A549 (cell line): ENCODE data around the gene IQCE. TPM values are rescaled to one million over a fixed set of nuclear protein-coding genes. Genes with fewer than 3 reads are reported as not detected.
"Not testable (repeated sequence)": the region's sequence is repeated elsewhere in the genome, so short reads cannot be mapped to it uniquely, and the experiment has no call there.

Experiments
- ATAC-seq, 2 experiments: fragments of 200-7000 bp in 1 of 2; fragments of >200 bp in 1 of 2; cut with Nextera tagmentation in 1 of 2; cut with Tn5 transposase in 1 of 2; 3 replicates each; pipeline versions ENCODE4 v1.8.0 to v1.9.1; 2018 to 2020; ENCODE audit warnings: mild to moderate bottlenecking in 1 of 2, moderate library complexity in 1 of 2
- CTCF ChIA-PET: fragments of 300-600 bp; sonication (Branson Sonifier 250); formaldehyde crosslinking; extraction: SDS; loops from one replicate; lab custom pipeline; 2021; ENCODE audit warnings: antibody characterized with exemption, inconsistent platforms; lab: Yijun Ruan, JAX
- POLR2A ChIA-PET: fragments of 350-600 bp; formaldehyde crosslinking; extraction: SDS; loops from one replicate; lab custom pipeline; 2021; ENCODE audit warnings: antibody characterized with exemption, inconsistent platforms; lab: Yijun Ruan, JAX
- DNase-seq, 2 experiments: peaks; one replicate each; pipeline versions ENCODE4 v3.0.0 to v3.0.0-alpha.2; 2011 to 2016; ENCODE audit warnings: low read depth in 1 of 2, low spot score in 1 of 2
- FAIRE-seq: peaks from 2 replicates; lab custom pipeline; 2011; peaks lifted over from hg19 to GRCh38; lab: Jason Lieb, UNC
- H3K27ac ChIP-seq, 2 experiments: fragments of >200 bp; sonication (Bioruptor Twin); formaldehyde crosslinking; 3 replicates each; pipeline ENCODE4 v1.5.1; 2016 to 2017
- H3K4me1 ChIP-seq: fragments of >200 bp; sonication (Bioruptor Twin); formaldehyde crosslinking; 3 replicates; pipeline ENCODE4 v1.6.1; 2016
- H3K4me2 ChIP-seq: fragments of >200 bp; sonication (Bioruptor Twin); formaldehyde crosslinking; 3 replicates; pipeline ENCODE4 v1.6.1; 2016
- H3K4me3 ChIP-seq: fragments of >200 bp; sonication (Bioruptor Twin); formaldehyde crosslinking; 3 replicates; pipeline ENCODE4 v1.5.1; 2016
- H3K9me3 ChIP-seq: fragments of >200 bp; sonication (Bioruptor Twin); formaldehyde crosslinking; 3 replicates; pipeline ENCODE4 v1.6.1; 2016
- BHLHE40 ChIP-seq: IDR thresholded peaks from 2 replicates; pipeline ENCODE4 v1.6.1; 2012; ENCODE audit warnings: low read depth, low read length, inconsistent platforms
- CBX2 ChIP-seq: fragments of 200-600 bp; sonication (generic); IDR thresholded peaks from 2 replicates; pipeline ENCODE4 v1.6.1; 2016; ENCODE audit warnings: low read depth, mild to moderate bottlenecking, borderline replicate concordance
- CHD2 ChIP-seq: fragments of 150-350 bp; IDR thresholded peaks from 2 replicates; pipeline ENCODE4 v1.6.1; 2014; ENCODE audit warnings: low read length; ENCODE audit not compliant: partially characterized antibody
- CHD4 ChIP-seq: fragments of 200-600 bp; sonication (generic); IDR thresholded peaks from 2 replicates; pipeline ENCODE4 v1.6.1; 2016; ENCODE audit warnings: antibody characterized with exemption, mild to moderate bottlenecking, borderline replicate concordance
- E2F6 ChIP-seq: IDR thresholded peaks from 2 replicates; pipeline ENCODE4 v1.6.1; 2012; ENCODE audit warnings: low read depth, borderline replicate concordance
- FOSL2 ChIP-seq, 2 experiments: fragments of 450-650 bp in 1 of 2; fragments of >200 bp in 1 of 2; sonication (Bioruptor Twin) in 1 of 2; formaldehyde crosslinking; IDR thresholded peaks; 2 replicates each; pipeline versions ENCODE4 v1.5.0 to v1.6.1; 2016 to 2020; ENCODE audit warnings: mild to moderate bottlenecking in 1 of 2, moderate library complexity in 1 of 2
- HDAC2 ChIP-seq: fragments of 200-600 bp; sonication (generic); IDR thresholded peaks from 2 replicates; pipeline ENCODE4 v1.6.1; 2016
- HOXA7 ChIP-seq: fragments of 250-450 bp; sonication (Bioruptor Pico); IDR thresholded peaks from 2 replicates; pipeline ENCODE4 v1.5.0; 2020; ENCODE audit warnings: mild to moderate bottlenecking, moderate library complexity
- HOXB5 ChIP-seq: fragments of 250-450 bp; sonication (Bioruptor Pico); IDR thresholded peaks from 2 replicates; pipeline ENCODE4 v1.5.0; 2020; ENCODE audit warnings: mild to moderate bottlenecking, moderate library complexity
- JUN ChIP-seq, 2 experiments: fragments of >200 bp; sonication (Bioruptor Twin); formaldehyde crosslinking; IDR thresholded peaks; 2 replicates in 1 of 2; 3 replicates in 1 of 2; pipeline ENCODE4 v1.6.1; 2016 to 2017
- JUNB ChIP-seq: fragments of >200 bp; sonication (Bioruptor Twin); formaldehyde crosslinking; IDR thresholded peaks from 2 replicates; pipeline ENCODE4 v1.6.1; 2016
- KDM5A ChIP-seq: fragments of 200-600 bp; sonication (generic); IDR thresholded peaks from 2 replicates; pipeline ENCODE4 v1.6.1; 2016; ENCODE audit warnings: antibody characterized with exemption, mild to moderate bottlenecking
- MYC ChIP-seq: IDR thresholded peaks from 2 replicates; pipeline ENCODE4 v1.6.1; 2012; ENCODE audit warnings: mild to moderate bottlenecking, inconsistent platforms, low read length, improper control_type of control experiment, borderline replicate concordance
- NFE2L2 ChIP-seq: fragments of 150-350 bp; conservative IDR thresholded peaks from 2 replicates; pipeline ENCODE4 v1.6.1; 2014; ENCODE audit warnings: low read length
- RAD21 ChIP-seq, 2 experiments: fragments of >200 bp in 1 of 2; sonication (Bioruptor Twin) in 1 of 2; formaldehyde crosslinking in 1 of 2; IDR thresholded peaks in 1 of 2; conservative IDR thresholded peaks in 1 of 2; 2 replicates in 1 of 2; 3 replicates in 1 of 2; pipeline ENCODE4 v1.6.1; 2012 to 2018; ENCODE audit warnings: inconsistent platforms in 1 of 2
- REST ChIP-seq: fragments of 200-600 bp; sonication (generic); IDR thresholded peaks from 2 replicates; pipeline ENCODE4 v1.6.1; 2016; ENCODE audit warnings: antibody characterized with exemption, mild to moderate bottlenecking, moderate library complexity
- RFX5 ChIP-seq: fragments of 450-650 bp; IDR thresholded peaks from 2 replicates; pipeline ENCODE4 v1.7.1; 2014; ENCODE audit warnings: antibody characterized with exemption, mild to moderate bottlenecking, moderate library complexity
- RNF2 ChIP-seq: fragments of 200-600 bp; sonication (generic); IDR thresholded peaks from 2 replicates; pipeline ENCODE4 v1.6.1; 2016; ENCODE audit warnings: low read depth, mild to moderate bottlenecking, antibody characterized with exemption, moderate library complexity, borderline replicate concordance
- SREBF2 ChIP-seq: fragments of 450-650 bp; IDR thresholded peaks from 2 replicates; pipeline ENCODE4 v1.6.1; 2014; ENCODE audit warnings: mild to moderate bottlenecking, moderate library complexity
- TFCP2L1 ChIP-seq: fragments of 250-450 bp; sonication (Bioruptor Pico); IDR thresholded peaks from 2 replicates; pipeline ENCODE4 v1.5.0; 2021; ENCODE audit warnings: mild to moderate bottlenecking
- ZFP36 ChIP-seq: fragments of 450-650 bp; IDR thresholded peaks from 2 replicates; pipeline ENCODE4 v1.6.1; 2014; ENCODE audit warnings: borderline replicate concordance; ENCODE audit not compliant: partially characterized antibody
- ZNF302 ChIP-seq: fragments of 250-450 bp; sonication (Bioruptor Pico); IDR thresholded peaks from 2 replicates; pipeline ENCODE4 v1.9.0; 2021; ENCODE audit warnings: inconsistent platforms, mild to moderate bottlenecking, moderate library complexity
- ZSCAN20 ChIP-seq: fragments of 250-450 bp; sonication (Bioruptor Pico); IDR thresholded peaks from 2 replicates; pipeline ENCODE4 v1.8.0; 2022; ENCODE audit warnings: mild to moderate bottlenecking, moderate library complexity
- WGBS: methylation state at CpG from one replicate; pipeline ENCODE4 v1.1.6; 2017; ENCODE audit errors: missing lambda C conversion rate; 5-methylcytosine and 5-hydroxymethylcytosine counted together
- polyA plus RNA-seq, 4 experiments: library from polyadenylated mRNA; depleted of rRNA in 3 of 4; stranded (reverse); fragments of >200 nt; fragmentation: RNase III in 1 of 4; extraction: RNeasy Plus Mini Kit Qiagen cat#74134 plus additional on column Dnase treatment in 1 of 4; gene quantifications; 2 replicates in 3 of 4; 3 replicates in 1 of 4; pipeline ENCODE4 v1.2.3, GENCODE V29; 2011 to 2017

IQCE gene
- polyA plus RNA-seq, 2 of the 4 experiments (the other 2 are of a cell fraction), result 10.6 to 13.0 TPM

GRCh38 chr7:2530071-2530987, 28.4 kb upstream of the IQCE start:
- ATAC-seq, result peak in 1 of 2 experiments; percentile 5; a peak in 3 of 6 replicates
- CTCF ChIA-PET, result interaction anchor here (1.3 kb wide), 1 partner anchor 60 kb away, joined by 4 read pairs; no protein-coding TSS in a partner anchor

GRCh38 chr7:2530994-2531795, 27.6 kb upstream of the IQCE start:
- Histone ChIP-seq H3K4me1 (peaks cover 50% of the 10 kb centered on the region), H3K27ac (peak overlapping the region; percentile 95 to 96), H3K4me2 (peak overlapping the region; percentile 78; the same call in 2 of the 3 replicates)
- DNase-seq, FAIRE-seq, POLR2A ChIA-PET, H3K4me3 ChIP-seq, H3K9me3 ChIP-seq, ATAC-seq, CTCF ChIA-PET: not testable (repeated sequence)
- WGBS, result 83% methylated on average over 9 of the region's 43 CpGs

More at GRCh38 chr7:2530071-2530987, 28.4 kb upstream of the IQCE start:
- peak overlapping the region; percentile 95 to 96 for H3K27ac ChIP-seq
- peaks cover 58% of the 10 kb centered on the region for H3K4me1 ChIP-seq
- 32% methylated on average over 12 of the region's 16 CpGs for WGBS
- H3K4me3 ChIP-seq, result 0 out of 3 replicates have a peak overlapping the region, but pooled peaks have one; percentile 5
- no peaks in the 10 kb centered on the region for H3K9me3 ChIP-seq
- no peak for FAIRE-seq
- TF ChIP-seq SREBF2 (no peak), CHD2 (no peak), CHD4 (no peak), ZSCAN20 (CRISPR knock-in tag) (no peak), FOSL2 (IDR thresholded peaks at IDR 0.05) (0 out of 2 replicates have a peak, but pooled peaks have one; percentile 31), FOSL2 (CRISPR knock-in tag; IDR thresholded peaks at IDR 0.05) (peak; percentile 57), KDM5A (no peak), HOXA7 (no peak), HOXB5 (no peak), TFCP2L1 (CRISPR knock-in tag) (no peak), ZNF302 (CRISPR knock-in tag) (no peak), BHLHE40 (no peak), RFX5 (no peak), RNF2 (no peak), E2F6 (no peak), REST (no peak), HDAC2 (no peak), JUNB (0 out of 2 replicates have a peak, but pooled peaks have one; percentile 13), MYC (no peak), RAD21 (conservative IDR thresholded peaks at IDR 0.05 in 1 of 2, IDR thresholded peaks at IDR 0.05 in 1 of 2) (no peak), ZFP36 (peak; percentile 87), NFE2L2 (no peak), JUN (IDR thresholded peaks at IDR 0.05) (peak in 1 of 2 experiments; percentile 53; a peak in 3 of 5 replicates), CBX2 (no peak)
- DNase-seq, result no peak
- H3K4me2 ChIP-seq, result peak overlapping the region; percentile 78
- POLR2A ChIA-PET, result no interaction called here

GRCh38 chr7:2531796-2532110, 27.0 kb upstream of the IQCE start:
- H3K27ac ChIP-seq, FAIRE-seq, POLR2A ChIA-PET, H3K4me3 ChIP-seq, ATAC-seq, DNase-seq, CTCF ChIA-PET, H3K4me2 ChIP-seq, H3K9me3 ChIP-seq: not testable (repeated sequence)
- H3K4me1 ChIP-seq, result peaks cover 44% of the 10 kb centered on the region
- no CpG with 5 or more reads among the region's 17 CpGs for WGBS

DNA sequence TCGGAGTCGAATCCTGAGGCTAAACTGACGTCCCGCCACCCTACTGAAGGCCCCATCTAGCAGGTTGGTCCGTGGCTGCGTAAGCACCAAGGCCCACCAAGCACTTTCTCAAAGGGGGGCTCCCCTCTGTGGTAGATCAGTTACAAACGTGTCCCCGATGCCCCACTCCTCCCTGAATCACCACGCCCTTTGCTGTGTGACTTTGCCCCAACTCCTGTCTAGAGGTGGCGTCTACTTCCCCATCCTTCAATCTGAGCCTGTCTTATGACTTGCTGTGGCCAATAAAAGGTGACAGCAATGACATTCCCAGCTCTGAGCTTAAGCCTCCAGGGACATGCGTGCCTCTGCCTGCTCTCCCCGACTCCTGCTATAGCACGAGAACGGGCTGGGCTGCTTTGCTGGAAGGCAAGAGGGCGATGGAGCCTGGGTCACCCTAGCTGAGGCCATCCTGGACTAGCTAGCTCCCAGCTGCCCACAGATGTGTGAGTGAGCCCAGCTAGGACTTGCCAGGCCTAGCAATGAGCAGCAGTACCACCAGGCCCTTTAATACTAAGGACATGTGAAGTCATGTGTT, 26.5 kb upstream of the IQCE start:
- H3K4me2 ChIP-seq, H3K27ac ChIP-seq, FAIRE-seq, POLR2A ChIA-PET, DNase-seq, H3K9me3 ChIP-seq, H3K4me3 ChIP-seq, ATAC-seq, CTCF ChIA-PET: not testable (repeated sequence)
- peaks cover 39% of the 10 kb centered on the region for H3K4me1 ChIP-seq
- WGBS, result 89% methylated on average over 11 of the region's 15 CpGs
